H1 (cell line): ENCODE data around the gene HTR3B. TPM values are rescaled to one million over a fixed set of nuclear protein-coding genes. Genes with fewer than 3 reads are reported as not detected.

ENCODE experiments used
- CTCF ChIA-PET: fragments of 300-600 bp; sonication (Branson Sonifier 250); formaldehyde crosslinking; loops from one replicate; lab custom pipeline; 2021; ENCODE audit not compliant: partially characterized antibody; lab: Charles Lee
- POLR2A ChIA-PET: fragments of 300-600 bp; sonication (Branson Sonifier 250); formaldehyde crosslinking; loops from one replicate; lab custom pipeline; 2021; ENCODE audit warnings: inconsistent platforms; ENCODE audit not compliant: partially characterized antibody; lab: Charles Lee
- DNase-seq, 2 experiments: peaks; one replicate each; pipeline versions ENCODE4 v3.0.0 to v3.0.0-alpha.2; 2010 to 2022; ENCODE audit warnings: low spot score in 2 of 2, low read depth in 1 of 2, mixed read lengths in 1 of 2
- FAIRE-seq: peaks from 2 replicates; lab custom pipeline; 2011; peaks lifted over from hg19 to GRCh38; lab: Jason Lieb, UNC
- H2AFZ ChIP-seq: 2 replicates; pipeline ENCODE4 v1.8.1; 2012; ENCODE audit warnings: low read length, inconsistent platforms
- H2AK5ac ChIP-seq: 2 replicates; pipeline ENCODE4 v1.6.1; 2013; ENCODE audit warnings: low read depth, low read length
- H2BK120ac ChIP-seq: replicated peaks from 2 replicates; pipeline ENCODE3; 2013; ENCODE audit warnings: low read depth, low read length, inconsistent platforms
- H2BK12ac ChIP-seq: 2 replicates; pipeline ENCODE4 v1.6.1; 2013; ENCODE audit warnings: low read depth, low read length
- H2BK15ac ChIP-seq: 2 replicates; pipeline ENCODE4 v1.6.1; 2013; ENCODE audit warnings: low read length
- H2BK20ac ChIP-seq: 2 replicates; pipeline ENCODE4 v1.6.1; 2013; ENCODE audit warnings: low read length
- H2BK5ac ChIP-seq: 2 replicates; pipeline ENCODE4 v1.6.1; 2013; ENCODE audit warnings: low read depth, low read length
- H3K14ac ChIP-seq: 2 replicates; pipeline ENCODE4 v1.6.1; 2013; ENCODE audit warnings: inconsistent platforms; ENCODE audit not compliant: insufficient read length
- H3K18ac ChIP-seq: 2 replicates; pipeline ENCODE4 v1.6.1; 2013; ENCODE audit warnings: low read length; ENCODE audit errors: extremely low read depth
- H3K23ac ChIP-seq: 2 replicates; pipeline ENCODE4 v1.6.1; 2013; ENCODE audit warnings: inconsistent platforms; ENCODE audit not compliant: insufficient read length
- H3K23me2 ChIP-seq: 2 replicates; pipeline ENCODE4 v1.6.1; 2013; ENCODE audit warnings: low read depth, low read length
- H3K27ac ChIP-seq: 2 replicates; pipeline ENCODE4 v1.6.1; 2011; ENCODE audit warnings: low read depth, low read length, inconsistent platforms
- H3K27me3 ChIP-seq, 4 experiments: replicated peaks in 1 of 4; 1 replicate in 1 of 4; 2 replicates in 3 of 4; pipeline versions ENCODE4 v1.6.1 to v1.8.1; 2011 to 2013; ENCODE audit warnings: low read length in 3 of 4, mild to moderate bottlenecking in 3 of 4, inconsistent platforms in 2 of 4, mixed read lengths in 2 of 4, moderate library complexity in 1 of 4; ENCODE audit not compliant: control insufficient read depth in 3 of 4, insufficient read depth in 3 of 4; ENCODE audit errors: extremely low read depth in 1 of 4
- H3K36me3 ChIP-seq, 4 experiments: 2 replicates each; pipeline versions ENCODE4 v1.6.1 to v1.8.1; 2011 to 2013; ENCODE audit warnings: mild to moderate bottlenecking in 4 of 4, low read length in 3 of 4, moderate library complexity in 2 of 4, control low read depth in 1 of 4, inconsistent platforms in 1 of 4; ENCODE audit not compliant: insufficient read depth in 4 of 4, control insufficient read depth in 2 of 4
- H3K4ac ChIP-seq: replicated peaks from 2 replicates; pipeline ENCODE3; 2013; ENCODE audit warnings: low read length, low read depth, mixed read lengths, inconsistent platforms; ENCODE audit not compliant: insufficient read length
- H3K4me1 ChIP-seq, 4 experiments: replicated peaks in 1 of 4; 1 replicate in 1 of 4; 2 replicates in 3 of 4; pipeline versions ENCODE4 v1.6.1 to v1.8.1; 2011 to 2013; ENCODE audit warnings: low read length in 3 of 4, inconsistent platforms in 2 of 4, mixed read lengths in 1 of 4; ENCODE audit not compliant: insufficient read depth in 4 of 4, control insufficient read depth in 3 of 4
- H3K4me2 ChIP-seq, 2 experiments: 2 replicates each; pipeline versions ENCODE4 v1.6.1 to v1.8.1; 2011 to 2013; ENCODE audit warnings: low read depth in 2 of 2, low read length in 2 of 2, control low read depth in 1 of 2, inconsistent platforms in 1 of 2, mild to moderate bottlenecking in 1 of 2; ENCODE audit not compliant: insufficient read depth in 1 of 2
- H3K4me3 ChIP-seq, 4 experiments: fragments of 200-600, 300-600 bp in 1 of 4; sonication (generic), shearing (Covaris generic), sonication (Bioruptor Twin) in 1 of 4; 2 replicates each; pipeline versions ENCODE4 v1.5.1 to v1.8.1; 2011 to 2016; ENCODE audit warnings: low read length in 4 of 4, low read depth in 3 of 4, control low read depth in 2 of 4, inconsistent platforms in 2 of 4, mild to moderate bottlenecking in 2 of 4, mixed read lengths in 1 of 4, moderate library complexity in 1 of 4; ENCODE audit not compliant: insufficient read depth in 2 of 4; ENCODE audit errors: extremely low read depth in 1 of 4
- H3K56ac ChIP-seq: replicated peaks from 2 replicates; pipeline ENCODE3; 2013; ENCODE audit warnings: low read depth, mild to moderate bottlenecking, mixed read lengths, low read length, inconsistent platforms; ENCODE audit not compliant: insufficient read length
- H3K79me1 ChIP-seq: 2 replicates; pipeline ENCODE4 v1.6.1; 2013; ENCODE audit warnings: low read depth, low read length, control low read depth
- H3K79me2 ChIP-seq, 2 experiments: 2 replicates each; pipeline versions ENCODE4 v1.6.1 to v1.8.1; 2012 to 2013; ENCODE audit warnings: low read length in 2 of 2, mild to moderate bottlenecking in 2 of 2, inconsistent platforms in 1 of 2; ENCODE audit not compliant: insufficient read depth in 2 of 2, control insufficient read depth in 1 of 2
- H3K9ac ChIP-seq, 4 experiments: replicated peaks in 1 of 4; 1 replicate in 1 of 4; 2 replicates in 3 of 4; pipeline versions ENCODE4 v1.6.1 to v1.8.1; 2011 to 2013; ENCODE audit warnings: low read depth in 3 of 4, low read length in 3 of 4, control low read depth in 2 of 4, mild to moderate bottlenecking in 2 of 4, moderate library complexity in 2 of 4, inconsistent platforms in 1 of 4; ENCODE audit errors: extremely low read depth in 1 of 4
- H3K9me3 ChIP-seq, 2 experiments: 2 replicates each; pipeline versions ENCODE4 v1.6.1 to v1.8.1; 2012 to 2013; ENCODE audit warnings: mild to moderate bottlenecking in 2 of 2, moderate library complexity in 2 of 2, control low read depth in 1 of 2, inconsistent platforms in 1 of 2, low read depth in 1 of 2, low read length in 1 of 2, mixed read lengths in 1 of 2; ENCODE audit not compliant: insufficient read depth in 2 of 2
- H4K20me1 ChIP-seq, 2 experiments: replicated peaks in 1 of 2; 2 replicates each; pipeline versions ENCODE3 to v1.8.1; 2011 to 2013; ENCODE audit warnings: inconsistent platforms in 2 of 2, low read length in 2 of 2, mild to moderate bottlenecking in 1 of 2; ENCODE audit not compliant: insufficient read depth in 2 of 2, control insufficient read depth in 1 of 2
- H4K5ac ChIP-seq: 2 replicates; pipeline ENCODE4 v1.6.1; 2013; ENCODE audit warnings: low read length, low read depth, mixed read lengths, inconsistent platforms; ENCODE audit not compliant: insufficient read length
- H4K8ac ChIP-seq: 2 replicates; pipeline ENCODE4 v1.8.0; 2013; ENCODE audit warnings: mild to moderate bottlenecking, moderate library complexity, low read length, inconsistent platforms; ENCODE audit not compliant: insufficient read depth; ENCODE audit errors: extremely low read depth
- H4K91ac ChIP-seq: replicated peaks from 2 replicates; pipeline ENCODE3; 2013; ENCODE audit warnings: low read length, mixed read lengths, inconsistent platforms; ENCODE audit not compliant: insufficient read length
- CHD2 ChIP-seq: IDR thresholded peaks from 2 replicates; pipeline ENCODE4 v1.6.1; 2012; ENCODE audit warnings: low read length, improper control_type of control experiment
- EP300 ChIP-seq, 2 experiments: IDR thresholded peaks; 1 replicate in 1 of 2; 2 replicates in 1 of 2; pipeline ENCODE4 v1.6.1; 2011 to 2012; ENCODE audit warnings: low read depth in 2 of 2, low read length in 2 of 2, mild to moderate bottlenecking in 2 of 2, borderline replicate concordance in 1 of 2, inconsistent platforms in 1 of 2, moderate library complexity in 1 of 2
- POU5F1 ChIP-seq: IDR thresholded peaks from 2 replicates; pipeline ENCODE4 v1.6.1; 2011; ENCODE audit warnings: low read depth, mild to moderate bottlenecking, low read length, moderate library complexity
- RXRA ChIP-seq: IDR thresholded peaks from 2 replicates; pipeline ENCODE4 v1.6.1; 2011; ENCODE audit warnings: low read depth, mild to moderate bottlenecking, low read length, moderate library complexity; ENCODE audit not compliant: insufficient read depth
- SIN3A ChIP-seq, 2 experiments: IDR thresholded peaks in 1 of 2; conservative IDR thresholded peaks in 1 of 2; 2 replicates each; pipeline ENCODE4 v1.6.1; 2011 to 2012; ENCODE audit warnings: low read length in 2 of 2, improper control_type of control experiment in 1 of 2, low read depth in 1 of 2, mild to moderate bottlenecking in 1 of 2
- SIRT6 ChIP-seq: IDR thresholded peaks from one replicate; pipeline ENCODE4 v1.7.1; 2012; ENCODE audit warnings: low read length, inconsistent platforms
- SP2 ChIP-seq: IDR thresholded peaks from 2 replicates; pipeline ENCODE4 v1.6.1; 2012; ENCODE audit warnings: mild to moderate bottlenecking, low read length, inconsistent platforms
- YY1 ChIP-seq: IDR thresholded peaks from 2 replicates; pipeline ENCODE4 v1.6.1; 2011; ENCODE audit warnings: low read depth, mild to moderate bottlenecking, low read length
- WGBS, 2 experiments: shearing (Covaris generic) in 1 of 2; methylation state at CpG; one replicate each; pipeline versions ENCODE4 v1.1.6 to v1.1.7; 2013 to 2015; ENCODE audit warnings: low lambda C conversion rate in 2 of 2, mixed read lengths in 2 of 2, inconsistent platforms in 1 of 2, low coverage in 1 of 2, missing lambda C conversion rate in 1 of 2; ENCODE audit not compliant: insufficient replicate concordance in 2 of 2, insufficient coverage in 1 of 2, insufficient read length in 1 of 2; ENCODE audit errors: extremely low coverage in 1 of 2, missing lambda C conversion rate in 1 of 2; 5-methylcytosine and 5-hydroxymethylcytosine counted together
- polyA plus RNA-seq, 7 experiments: library from polyadenylated mRNA; depleted of rRNA in 3 of 7; stranded (reverse) in 5 of 7; unstranded in 2 of 7; fragments of >200 nt in 5 of 7; fragments of 200-250 nt in 2 of 7; gene quantifications; 1 replicate in 5 of 7; 2 replicates in 1 of 7; 4 replicates in 1 of 7; pipeline versions ENCODE4 v1.2.1 to v1.2.3, GENCODE V29; 2011 to 2013; ENCODE audit warnings: missing spikeins in 2 of 7, mixed read lengths in 2 of 7
- total RNA-seq: library from RNA; stranded (reverse); fragmentation: NEBNext Ultra II Directional; extraction: Animal tissue kit (Norgen Biotek cat#: 25700); gene quantifications from 2 replicates; pipeline ENCODE4 v1.2.1, GENCODE V29; 2021

Gene HTR3B
- total and polyA plus RNA-seq, 2 of the 8 experiments (the other 6 are each of a cell fraction or from before 2014, with no cell fraction given), result not detected

DNA sequence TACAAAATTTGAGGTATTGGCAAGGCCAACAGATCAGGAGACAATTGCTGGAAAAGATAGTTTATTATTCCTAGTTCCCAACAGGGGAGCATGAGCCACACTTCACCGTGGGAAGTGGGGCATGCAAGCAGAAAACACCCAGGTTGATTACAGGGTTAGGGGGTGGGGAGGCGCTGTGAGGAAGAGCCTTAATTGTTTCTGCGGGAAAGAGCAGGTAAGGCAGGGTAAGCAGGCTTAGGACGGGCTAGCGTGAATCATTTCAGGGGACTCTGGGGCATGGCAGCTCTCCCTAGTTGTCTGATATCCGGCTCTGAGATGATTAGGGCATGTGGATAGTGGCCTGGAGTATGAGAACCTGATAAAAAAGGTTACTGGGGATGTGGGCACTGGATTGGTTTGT lies 49.6 kb downstream of the HTR3B start:
- no peak overlapping the region for H3K23ac ChIP-seq
- WGBS, 2 experiments, result 57% methylated on average over 6 of the region's 6 CpGs; no CpG with 5 or more reads in 1 of the 2 experiments
- no peaks in the 10 kb centered on the region for H4K20me1 ChIP-seq
- H2BK12ac ChIP-seq, result no peak overlapping the region
- no peak overlapping the region for H4K5ac ChIP-seq
- H3K56ac ChIP-seq, result no peak overlapping the region
- TF ChIP-seq POU5F1 (no peak), YY1 (no peak), EP300 (IDR thresholded peaks at IDR 0.05; ENCODE audit: borderline replicate concordance in 1 of 2, low read depth in 2 of 2, low read length in 2 of 2) (peak in 1 of 2 experiments; percentile 62; a peak in 1 of 3 replicates), SIRT6 (no peak), SP2 (no peak), CHD2 (no peak), RXRA (no peak), SIN3A (conservative IDR thresholded peaks at IDR 0.05 in 1 of 2, IDR thresholded peaks at IDR 0.05 in 1 of 2; ENCODE audit: low read depth in 1 of 2, low read length in 2 of 2) (no peak)
- FAIRE-seq (no peak), DNase-seq (no peak)
- H3K79me2 ChIP-seq, result no peaks in the 10 kb centered on the region
- H3K79me1 ChIP-seq, result no peaks in the 10 kb centered on the region
- H2BK120ac ChIP-seq, result no peak overlapping the region
- no peaks in the 10 kb centered on the region for H3K9me3 ChIP-seq
- ChIA-PET CTCF (interaction anchor here (1.2 kb wide), 1 partner anchor 37 kb away, joined by 3 read pairs; no protein-coding TSS in a partner anchor), POLR2A (no interaction called here)
- H2BK15ac ChIP-seq, result no peak overlapping the region
- H3K4me2 ChIP-seq, result no peak overlapping the region
- no peak overlapping the region for H3K14ac ChIP-seq
- H3K18ac ChIP-seq, result no peak overlapping the region; the same call in 1 of the 2 replicates
- H2BK5ac ChIP-seq, result no peak overlapping the region
- H3K23me2 ChIP-seq, result no peaks in the 10 kb centered on the region
- H2AFZ ChIP-seq, result no peak overlapping the region
- no peaks in the 10 kb centered on the region; a peak in 2 of 7 replicates for H3K27me3 ChIP-seq
- H3K4me3 ChIP-seq, result no peak overlapping the region
- H4K91ac ChIP-seq, result no peak overlapping the region
- no peak overlapping the region for H3K9ac ChIP-seq
- H2BK20ac ChIP-seq, result no peak overlapping the region
- H3K27ac ChIP-seq, result no peak overlapping the region
- no peaks in the 10 kb centered on the region for H3K36me3 ChIP-seq
- no peak overlapping the region for H2AK5ac ChIP-seq
- no peak overlapping the region for H4K8ac ChIP-seq
- no peak overlapping the region for H3K4ac ChIP-seq
- peaks cover 2 to 19% (median 9%) of the 10 kb centered on the region in 4 experiments for H3K4me1 ChIP-seq
